GM21825 (cell line): Measurements from ENCODE around the gene PANX3.
A peak's percentile ranks its signal among the peaks of the same experiment; 100 is the strongest.

Experiments used
- ATAC-seq: cut with Tn5 transposase; IDR thresholded peaks from one replicate; pipeline ENCODE4 v1.9.1; 2021; ENCODE audit warnings: mild to moderate bottlenecking, moderate library complexity; ENCODE audit not compliant: unreplicated experiment

The PANX3 gene

GRCh38 chr11:124656774-124657630, 45.8 kb downstream of the PANX3 start:
- ATAC-seq, result no peak

DNA sequence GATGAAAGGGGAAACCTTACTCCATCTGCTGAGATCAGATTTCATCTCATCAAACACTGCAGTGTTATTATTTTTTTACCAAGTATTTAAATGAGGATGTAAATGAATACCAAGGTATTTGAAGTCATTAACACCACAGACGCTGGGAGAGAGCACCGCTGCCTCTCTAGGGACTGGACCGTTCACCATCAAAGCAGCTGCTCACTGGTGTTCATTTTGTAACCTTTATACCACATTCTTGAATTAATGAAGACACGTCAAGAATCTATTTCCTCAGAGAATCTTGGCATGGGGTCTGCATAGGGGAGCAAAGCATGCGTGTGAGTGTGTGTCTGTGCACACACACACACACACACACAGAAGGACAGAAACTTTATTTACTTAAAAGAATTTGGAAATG, 46.7 kb downstream of the PANX3 start:
- no peak for ATAC-seq

GRCh38 chr11:124658501-124658900, 47.3 kb downstream of the PANX3 start:
- no peak for ATAC-seq

DNA sequence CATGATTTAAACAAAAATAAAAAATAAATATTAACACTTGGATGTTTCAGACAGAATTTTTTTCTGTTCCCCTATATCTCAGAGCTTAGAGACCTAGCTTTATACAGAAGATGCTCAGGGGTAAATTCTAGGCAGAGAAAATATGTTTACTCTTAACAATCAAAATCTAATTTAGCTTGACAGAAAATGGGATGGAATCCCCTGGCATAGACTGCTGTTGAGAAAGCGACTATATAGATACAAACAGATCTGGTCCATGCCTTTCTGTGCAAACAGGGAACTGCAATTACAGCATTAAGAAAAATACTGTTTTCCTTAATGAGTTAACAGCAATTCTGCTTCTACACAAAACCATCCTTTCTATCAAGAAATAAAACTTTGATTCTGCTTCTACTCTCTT, 47.8 kb downstream of the PANX3 start:
- no peak for ATAC-seq

DNA sequence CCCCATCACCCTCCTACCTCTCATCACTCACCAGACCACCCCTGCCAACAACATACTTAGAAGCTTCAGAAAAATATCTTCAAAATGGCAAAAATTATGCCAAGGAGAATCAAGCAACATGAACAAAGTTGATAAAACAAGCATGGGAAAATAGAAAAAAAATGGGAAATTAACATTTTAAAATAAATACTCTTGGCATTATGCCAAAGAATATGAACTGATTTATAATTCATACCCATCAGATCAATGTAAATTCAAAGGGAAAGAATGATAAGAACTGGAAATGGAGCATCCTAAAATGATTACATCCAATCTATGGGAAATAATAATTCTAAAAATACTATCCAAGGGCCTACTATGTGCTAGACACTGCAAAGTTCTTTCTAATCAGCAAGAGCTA, 50.3 kb downstream of the PANX3 start:
- no peak for ATAC-seq

- no peak for ATAC-seq
These were observed 50.9 kb downstream of the PANX3 start for GRCh38 chr11:124662106-124662505.

GRCh38 chr11:124663861-124664260, 52.6 kb downstream of the PANX3 start:
- no peak for ATAC-seq

- no peak for ATAC-seq
These were observed 56.4 kb downstream of the PANX3 start for GRCh38 chr11:124667601-124668000.

DNA sequence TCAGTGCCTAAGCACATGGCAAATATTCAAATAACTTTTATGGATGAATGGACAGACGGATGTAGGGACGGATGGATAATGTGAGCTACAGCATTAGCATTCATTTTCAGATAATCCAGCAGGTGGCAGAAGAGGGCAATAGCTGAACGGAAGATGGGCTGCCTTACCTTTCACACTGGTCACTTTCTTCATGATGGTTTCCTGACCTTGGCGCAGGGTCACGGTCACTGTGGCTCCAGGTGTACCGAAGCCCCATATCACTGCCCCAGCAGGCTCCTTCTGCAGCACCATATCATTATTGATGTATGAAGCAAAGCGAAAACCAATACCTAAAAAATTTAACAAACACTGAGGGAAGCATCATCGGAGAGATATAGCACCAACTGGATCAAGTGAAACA, 58.0 kb downstream of the PANX3 start:
- peak; percentile 29 for ATAC-seq
